Keratinocyte (primary cell): Measurements from ENCODE around the gene GADD45G. TPM values are rescaled to one million over a fixed set of nuclear protein-coding genes. Genes with fewer than 3 reads are reported as not detected.

ENCODE experiments used
- DNase-seq: peaks from one replicate; pipeline ENCODE4 v3.0.0-alpha.2; 2011; ENCODE audit warnings: low read depth, missing footprints, low spot score
- FAIRE-seq: peaks from 2 replicates; lab custom pipeline; 2011; peaks lifted over from hg19 to GRCh38; lab: Jason Lieb, UNC
- H2AFZ ChIP-seq: 2 replicates; pipeline ENCODE4 v1.6.0; 2012; ENCODE audit warnings: low read length, control low read depth, inconsistent platforms; ENCODE audit not compliant: control insufficient read depth
- H3K27ac ChIP-seq: 2 replicates; pipeline ENCODE4 v1.5.1; 2011; ENCODE audit warnings: low read length; ENCODE audit not compliant: control insufficient read depth, insufficient read depth
- H3K27me3 ChIP-seq: 3 replicates; pipeline ENCODE4 v1.6.0; 2011; ENCODE audit warnings: low read length; ENCODE audit not compliant: control insufficient read depth, insufficient read depth; ENCODE audit errors: extremely low read depth
- H3K36me3 ChIP-seq, 2 experiments: 2 replicates in 1 of 2; 3 replicates in 1 of 2; pipeline ENCODE4 v1.5.1; 2011; ENCODE audit warnings: low read length in 2 of 2, mild to moderate bottlenecking in 1 of 2; ENCODE audit not compliant: control insufficient read depth in 2 of 2, insufficient read depth in 2 of 2; ENCODE audit errors: extremely low read depth in 1 of 2
- H3K4me1 ChIP-seq: 3 replicates; pipeline ENCODE4 v1.5.1; 2011; ENCODE audit warnings: low read length; ENCODE audit not compliant: control insufficient read depth, insufficient read depth; ENCODE audit errors: extremely low read depth
- H3K4me2 ChIP-seq: 3 replicates; pipeline ENCODE4 v1.6.0; 2011; ENCODE audit warnings: low read depth, low read length; ENCODE audit not compliant: control insufficient read depth, insufficient read depth; ENCODE audit errors: extremely low read depth
- H3K4me3 ChIP-seq, 3 experiments: fragments of 200-600 bp in 1 of 3; sonication (generic) in 1 of 3; 2 replicates in 2 of 3; 3 replicates in 1 of 3; pipeline ENCODE4 v1.5.1; 2011 to 2016; ENCODE audit warnings: low read length in 3 of 3, mild to moderate bottlenecking in 3 of 3, control low read depth in 2 of 3, inconsistent platforms in 1 of 3, low read depth in 1 of 3, mixed read lengths in 1 of 3, mixed run types in 1 of 3, moderate library complexity in 1 of 3; ENCODE audit not compliant: control insufficient read depth in 2 of 3, insufficient read depth in 2 of 3; ENCODE audit errors: extremely low read depth in 1 of 3
- H3K79me2 ChIP-seq: 2 replicates; pipeline ENCODE4 v1.6.0; 2012; ENCODE audit warnings: low read length; ENCODE audit not compliant: control insufficient read depth, insufficient read depth
- H3K9ac ChIP-seq: 3 replicates; pipeline ENCODE4 v1.6.0; 2011; ENCODE audit warnings: low read length; ENCODE audit not compliant: control insufficient read depth, insufficient read depth; ENCODE audit errors: extremely low read depth
- H3K9me1 ChIP-seq: 3 replicates; pipeline ENCODE4 v1.6.0; 2011; ENCODE audit warnings: low read length; ENCODE audit not compliant: control insufficient read depth, insufficient read depth; ENCODE audit errors: extremely low read depth
- H3K9me3 ChIP-seq: 2 replicates; pipeline ENCODE4 v1.5.1; 2012; ENCODE audit warnings: low read depth, low read length; ENCODE audit not compliant: control insufficient read depth
- H4K20me1 ChIP-seq: 3 replicates; pipeline ENCODE4 v1.6.0; 2011; ENCODE audit warnings: low read length; ENCODE audit not compliant: control insufficient read depth, insufficient read depth; ENCODE audit errors: extremely low read depth
- CTCF ChIP-seq, 3 experiments: IDR thresholded peaks in 1 of 3; conservative IDR thresholded peaks in 1 of 3; optimal IDR thresholded peaks in 1 of 3; 2 replicates in 2 of 3; 3 replicates in 1 of 3; pipeline versions ENCODE3 to v1.5.1; 2011; ENCODE audit warnings: low read length in 3 of 3, mild to moderate bottlenecking in 3 of 3, moderate library complexity in 2 of 3, control low read depth in 1 of 3, inconsistent platforms in 1 of 3; ENCODE audit not compliant: insufficient read depth in 2 of 3; ENCODE audit errors: extremely low read depth in 1 of 3
- EZH2 ChIP-seq: IDR thresholded peaks from one replicate; pipeline ENCODE4 v1.6.1; 2012; ENCODE audit warnings: inconsistent platforms, mild to moderate bottlenecking, low read length, moderate library complexity
- dilution Hi-C: fragments of 300-500 bp; cut with MboI; formaldehyde crosslinking; loops from one replicate; pipeline ENCODE4 v1.7.0; 2020; ENCODE audit warnings: low sequenced_read_pairs; ENCODE audit not compliant: extremely low pct_ligation_motif_present
- polyA plus RNA-seq, 5 experiments: library from polyadenylated mRNA; depleted of rRNA in 3 of 5; stranded (reverse) in 3 of 5; stranded (forward) in 1 of 5; unstranded in 1 of 5; fragments of >200 nt; gene quantifications; 1 replicate in 1 of 5; 2 replicates in 3 of 5; 3 replicates in 1 of 5; pipeline versions ENCODE4 v1.2.1 to v1.2.3, GENCODE V29; 2011 to 2012; ENCODE audit warnings: missing spikeins in 2 of 5, low read depth in 1 of 5, low replicate concordance in 1 of 5

GADD45G gene
- polyA plus RNA-seq, 1 donor (not counting 4 experiments of a cell fraction or from before 2014, with no cell fraction given), result 0.05 TPM

- Histone ChIP-seq H3K4me1 (no peaks in the 10 kb centered on the region), H3K4me2 (no peak overlapping the region), H3K27me3 (peaks cover 11% of the 10 kb centered on the region), H3K27ac (no peak overlapping the region), H3K9me1 (no peaks in the 10 kb centered on the region), H3K9me3 (peaks cover 4% of the 10 kb centered on the region), H2AFZ (no peak overlapping the region), H3K4me3 (no peak overlapping the region), H4K20me1 (no peaks in the 10 kb centered on the region), H3K9ac (no peak overlapping the region), H3K36me3 (no peaks in the 10 kb centered on the region), H3K79me2 (no peaks in the 10 kb centered on the region)
- no peak for TF ChIP-seq EZH2
- peak in 1 of 3 experiments; percentile 1 for TF ChIP-seq CTCF (optimal IDR thresholded peaks at IDR 0.05 in 1 of 3, IDR thresholded peaks at IDR 0.05 in 1 of 3, conservative IDR thresholded peaks at IDR 0.05 in 1 of 3; ENCODE audit: extremely low read depth in 1 of 3, insufficient read depth in 2 of 3, low read length in 3 of 3)
- FAIRE-seq (no peak), DNase-seq (no peak)
- dilution Hi-C loops, result no loop called here
Observed at GRCh38 chr9:89615661-89616060, 10.8 kb downstream of the GADD45G start.

GRCh38 chr9:89616411-89616810, 11.6 kb downstream of the GADD45G start:
- Histone ChIP-seq H3K9me3 (peaks cover 4% of the 10 kb centered on the region), H3K79me2 (no peaks in the 10 kb centered on the region), H3K4me2 (no peak overlapping the region), H3K27me3 (peaks cover 11% of the 10 kb centered on the region), H3K4me3 (no peak overlapping the region), H3K9ac (no peak overlapping the region), H3K27ac (no peak overlapping the region), H3K9me1 (no peaks in the 10 kb centered on the region), H3K4me1 (no peaks in the 10 kb centered on the region), H2AFZ (no peak overlapping the region), H3K36me3 (no peaks in the 10 kb centered on the region), H4K20me1 (no peaks in the 10 kb centered on the region)
- no peak for FAIRE-seq
- no peak for TF ChIP-seq CTCF (optimal IDR thresholded peaks at IDR 0.05 in 1 of 3, IDR thresholded peaks at IDR 0.05 in 1 of 3, conservative IDR thresholded peaks at IDR 0.05 in 1 of 3; ENCODE audit: extremely low read depth in 1 of 3, insufficient read depth in 2 of 3, low read length in 3 of 3)
- no peak for TF ChIP-seq EZH2
- DNase-seq, result no peak
- dilution Hi-C loops, result no loop called here
